Fibroblast of upper back skin (primary cell): ENCODE measurements around the gene TAS1R2.

Experiments used
- DNase-seq: peaks from one replicate; pipeline ENCODE4 v3.0.0-alpha.2; 2013

Gene TAS1R2

GRCh38 chr1:18819203-18819602 lies 40.3 kb downstream of the TAS1R2 start:
- DNase-seq, result no peak

- no peak for DNase-seq
Observed at GRCh38 chr1:18817795-18818435, 41.5 kb downstream of the TAS1R2 start.

- DNase-seq, result no peak
Observed at GRCh38 chr1:18817316-18817715, 42.1 kb downstream of the TAS1R2 start.

GRCh38 chr1:18816808-18817207 lies 42.7 kb downstream of the TAS1R2 start:
- DNase-seq, result no peak

GRCh38 chr1:18814874-18815531 lies 44.5 kb downstream of the TAS1R2 start:
- DNase-seq, result no peak

GRCh38 chr1:18814425-18814824 lies 45.0 kb downstream of the TAS1R2 start:
- DNase-seq, result peak; percentile 12

GRCh38 chr1:18812453-18812939 lies 47.0 kb downstream of the TAS1R2 start:
- no peak for DNase-seq

GRCh38 chr1:18811733-18812452 lies 47.6 kb downstream of the TAS1R2 start:
- no peak for DNase-seq

- no peak for DNase-seq
Observed at GRCh38 chr1:18809953-18810899, 49.2 kb downstream of the TAS1R2 start.

- DNase-seq, result no peak
Observed at GRCh38 chr1:18808550-18808949, 50.9 kb downstream of the TAS1R2 start.

- DNase-seq, result no peak
Observed at GRCh38 chr1:18807334-18808063, 52.0 kb downstream of the TAS1R2 start.

- peak; percentile 19 for DNase-seq
Observed at GRCh38 chr1:18805925-18806849, 53.3 kb downstream of the TAS1R2 start.

GRCh38 chr1:18805150-18805879 lies 54.1 kb downstream of the TAS1R2 start:
- DNase-seq, result no peak

GRCh38 chr1:18803851-18804250 lies 55.6 kb downstream of the TAS1R2 start:
- DNase-seq, result no peak

- DNase-seq, result no peak
Observed at GRCh38 chr1:18803151-18803791, 56.2 kb downstream of the TAS1R2 start.

- no peak for DNase-seq
Observed at GRCh38 chr1:18802231-18802630, 57.2 kb downstream of the TAS1R2 start.

- DNase-seq, result no peak
Observed at GRCh38 chr1:18800258-18800657, 59.2 kb downstream of the TAS1R2 start.

GRCh38 chr1:18799454-18799853 lies 60.0 kb downstream of the TAS1R2 start:
- no peak for DNase-seq

GRCh38 chr1:18798946-18799345 lies 60.5 kb downstream of the TAS1R2 start:
- DNase-seq, result no peak

- DNase-seq, result no peak
Observed at GRCh38 chr1:18798533-18798932, 60.9 kb downstream of the TAS1R2 start.
